ENCODE measurements around the gene TMEM94. TPM values are rescaled to one million over a fixed set of nuclear protein-coding genes. Genes with fewer than 3 reads are reported as not detected.

TMEM94 gene
- total and polyA plus RNA-seq, 2 of the 13 experiments (the other 11 are each of a cell fraction or from before 2014, with no cell fraction given): 32.6 to 134 TPM

DNA sequence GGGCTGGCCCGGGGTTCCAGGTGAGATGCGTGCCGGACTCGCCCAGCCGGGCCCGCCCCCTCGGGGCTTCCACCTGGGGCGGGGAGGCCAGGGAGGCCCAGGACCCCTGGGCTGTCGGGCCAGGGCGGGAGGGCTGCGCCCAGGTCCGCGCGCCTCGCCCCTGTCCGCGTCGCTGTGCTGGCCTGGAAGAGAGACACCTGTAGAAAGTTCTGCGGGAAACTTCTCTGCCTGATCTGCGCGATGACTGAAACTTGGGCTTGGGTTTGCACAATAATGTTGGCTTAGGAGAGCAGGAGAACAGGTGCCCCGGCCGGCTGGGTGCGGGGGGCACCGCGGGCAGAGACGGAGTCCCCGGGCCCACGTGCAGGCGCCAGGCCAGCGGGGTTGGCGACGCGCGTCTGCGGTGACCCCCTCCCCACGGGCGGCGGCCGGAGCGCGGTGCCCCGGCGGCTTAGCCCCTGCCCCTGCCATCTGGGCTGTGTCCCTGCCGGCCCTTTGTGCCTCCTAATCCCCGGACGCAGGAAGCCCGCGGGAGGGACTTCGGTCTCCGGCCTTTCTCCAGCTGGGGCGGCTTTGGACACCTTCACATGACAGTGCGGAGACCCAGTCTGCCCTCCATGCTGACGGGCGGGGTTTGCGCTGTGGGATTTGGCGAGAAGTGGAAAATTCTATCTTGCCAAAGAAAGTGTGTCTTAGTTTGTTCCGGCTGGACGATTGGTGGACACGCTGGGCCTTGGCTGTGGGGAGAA is 69.5 kb downstream of the TMEM94 start (continued):
- TF ChIP-seq HOXA3 (CRISPR knock-in tag; IDR thresholded peaks at IDR 0.05) (peak; percentile 43; the same call in 1 of the 2 replicates), ZNF33A (CRISPR knock-in tag; IDR thresholded peaks at IDR 0.05; ENCODE audit: borderline replicate concordance) (no peak), LCORL (IDR thresholded peaks at IDR 0.05) (no peak), LCORL (CRISPR knock-in tag; IDR thresholded peaks at IDR 0.05) (no peak), POLR2AphosphoS2 (IDR thresholded peaks at IDR 0.05; ENCODE audit: low read depth, low read length) (no peak), ZNF766 (CRISPR knock-in tag; IDR thresholded peaks at IDR 0.05; ENCODE audit: borderline replicate concordance) (0 out of 2 replicates have a peak, but pooled peaks have one; percentile 66), FOXC1 (CRISPR knock-in tag; IDR thresholded peaks at IDR 0.05; ENCODE audit: borderline replicate concordance) (no peak), RBFOX2 (IDR thresholded peaks at IDR 0.05; ENCODE audit: low read depth, low read length) (0 out of 2 replicates have a peak, but pooled peaks have one; percentile 50), ZNF274 (CRISPR knock-in tag; IDR thresholded peaks at IDR 0.05) (no peak; the same call in none of the 2 replicates), SIX4 (CRISPR knock-in tag; IDR thresholded peaks at IDR 0.05) (no peak), POLR2G (IDR thresholded peaks at IDR 0.05; ENCODE audit: low read depth, low read length) (no peak), ZKSCAN5 (CRISPR knock-in tag; IDR thresholded peaks at IDR 0.05) (no peak), ZNF205 (CRISPR knock-in tag; IDR thresholded peaks at IDR 0.05) (0 out of 2 replicates have a peak, but pooled peaks have one; percentile 49), ZNF850 (CRISPR knock-in tag; conservative IDR thresholded peaks at IDR 0.05) (no peak), ZNF207 (IDR thresholded peaks at IDR 0.05; ENCODE audit: borderline replicate concordance) (no peak), RNF2 (conservative IDR thresholded peaks at IDR 0.05; ENCODE audit: low read depth) (no peak; the same call in none of the 2 replicates), HMG20A (CRISPR knock-in tag; IDR thresholded peaks at IDR 0.05; ENCODE audit: borderline replicate concordance) (no peak), CEBPZ (IDR thresholded peaks at IDR 0.05; ENCODE audit: low read length) (no peak), PRMT3 (CRISPR knock-in tag; IDR thresholded peaks at IDR 0.05; ENCODE audit: borderline replicate concordance, low read depth) (no peak), ZNF446 (CRISPR knock-in tag; IDR thresholded peaks at IDR 0.05) (no peak)
- TF ChIP-seq, protein P1, sequence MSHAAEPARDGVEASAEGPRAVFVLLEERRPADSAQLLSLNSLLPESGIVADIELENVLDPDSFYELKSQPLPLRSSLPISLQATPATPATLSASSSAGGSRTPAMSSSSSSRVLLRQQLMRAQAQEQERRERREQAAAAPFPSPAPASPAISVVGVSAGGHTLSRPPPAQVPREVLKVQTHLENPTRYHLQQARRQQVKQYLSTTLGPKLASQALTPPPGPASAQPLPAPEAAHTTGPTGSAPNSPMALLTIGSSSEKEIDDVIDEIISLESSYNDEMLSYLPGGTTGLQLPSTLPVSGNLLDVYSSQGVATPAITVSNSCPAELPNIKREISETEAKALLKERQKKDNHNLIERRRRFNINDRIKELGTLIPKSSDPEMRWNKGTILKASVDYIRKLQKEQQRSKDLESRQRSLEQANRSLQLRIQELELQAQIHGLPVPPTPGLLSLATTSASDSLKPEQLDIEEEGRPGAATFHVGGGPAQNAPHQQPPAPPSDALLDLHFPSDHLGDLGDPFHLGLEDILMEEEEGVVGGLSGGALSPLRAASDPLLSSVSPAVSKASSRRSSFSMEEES (CRISPR knock-in tag; IDR thresholded peaks at IDR 0.05): no peak
- TF ChIP-seq, protein P2, sequence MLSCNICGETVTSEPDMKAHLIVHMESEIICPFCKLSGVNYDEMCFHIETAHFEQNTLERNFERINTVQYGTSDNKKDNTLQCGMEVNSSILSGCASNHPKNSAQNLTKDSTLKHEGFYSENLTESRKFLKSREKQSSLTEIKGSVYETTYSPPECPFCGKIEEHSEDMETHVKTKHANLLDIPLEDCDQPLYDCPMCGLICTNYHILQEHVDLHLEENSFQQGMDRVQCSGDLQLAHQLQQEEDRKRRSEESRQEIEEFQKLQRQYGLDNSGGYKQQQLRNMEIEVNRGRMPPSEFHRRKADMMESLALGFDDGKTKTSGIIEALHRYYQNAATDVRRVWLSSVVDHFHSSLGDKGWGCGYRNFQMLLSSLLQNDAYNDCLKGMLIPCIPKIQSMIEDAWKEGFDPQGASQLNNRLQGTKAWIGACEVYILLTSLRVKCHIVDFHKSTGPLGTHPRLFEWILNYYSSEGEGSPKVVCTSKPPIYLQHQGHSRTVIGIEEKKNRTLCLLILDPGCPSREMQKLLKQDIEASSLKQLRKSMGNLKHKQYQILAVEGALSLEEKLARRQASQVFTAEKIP (CRISPR knock-in tag; IDR thresholded peaks at IDR 0.05; ENCODE audit: borderline replicate concordance): no peak
- TF ChIP-seq, protein P3, sequence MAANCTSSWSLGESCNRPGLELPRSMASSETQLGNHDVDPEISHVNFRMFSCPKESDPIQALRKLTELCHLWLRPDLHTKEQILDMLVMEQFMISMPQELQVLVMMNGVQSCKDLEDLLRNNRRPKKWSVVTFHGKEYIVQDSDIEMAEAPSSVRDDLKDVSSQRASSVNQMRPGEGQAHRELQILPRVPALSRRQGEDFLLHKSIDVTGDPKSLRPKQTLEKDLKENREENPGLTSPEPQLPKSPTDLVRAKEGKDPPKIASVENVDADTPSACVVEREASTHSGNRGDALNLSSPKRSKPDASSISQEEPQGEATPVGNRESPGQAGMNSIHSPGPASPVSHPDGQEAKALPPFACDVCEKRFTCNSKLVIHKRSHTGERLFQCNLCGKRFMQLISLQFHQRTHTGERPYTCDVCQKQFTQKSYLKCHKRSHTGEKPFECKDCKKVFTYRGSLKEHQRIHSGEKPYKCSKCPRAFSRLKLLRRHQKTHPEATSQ (CRISPR knock-in tag; IDR thresholded peaks at IDR 0.05; ENCODE audit: borderline replicate concordance): no peak

Measured in HepG2 (cell line).